GM19025 (cell line): ENCODE results near the gene MRPS9.

Experiments
- ATAC-seq: cut with Tn5 transposase; IDR thresholded peaks from one replicate; pipeline ENCODE4 v1.9.1; 2021; ENCODE audit warnings: mild to moderate bottlenecking, low read depth, moderate library complexity; ENCODE audit not compliant: unreplicated experiment

Gene MRPS9

DNA sequence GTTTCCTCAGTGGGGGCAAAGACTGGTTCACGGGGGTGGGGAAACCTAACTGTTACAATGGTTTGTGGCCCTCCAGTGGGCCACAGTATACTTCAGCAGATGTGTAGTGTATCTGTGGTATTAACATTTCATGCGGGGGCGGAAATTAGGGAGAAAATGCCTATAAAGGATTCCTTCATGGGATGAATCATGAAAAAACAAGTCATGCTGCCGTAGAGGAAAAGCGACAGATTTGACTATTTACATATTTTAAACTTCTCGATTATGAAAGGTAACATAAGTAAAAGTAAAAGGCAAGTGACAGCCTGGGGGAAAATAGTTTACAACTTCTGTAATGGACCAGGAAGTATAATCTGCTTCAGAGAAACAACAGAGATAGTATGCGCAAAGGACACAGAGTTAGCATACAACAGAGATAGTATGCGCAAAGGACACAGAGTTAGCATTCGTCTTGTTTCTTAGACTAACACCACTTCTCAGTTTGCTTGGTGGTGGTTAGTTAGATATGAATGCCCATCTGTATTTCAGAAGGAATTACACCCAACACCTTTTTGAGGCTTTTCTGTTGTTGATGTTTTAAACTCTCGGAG is 41.1 kb downstream of the MRPS9 start:
- no peak for ATAC-seq

DNA sequence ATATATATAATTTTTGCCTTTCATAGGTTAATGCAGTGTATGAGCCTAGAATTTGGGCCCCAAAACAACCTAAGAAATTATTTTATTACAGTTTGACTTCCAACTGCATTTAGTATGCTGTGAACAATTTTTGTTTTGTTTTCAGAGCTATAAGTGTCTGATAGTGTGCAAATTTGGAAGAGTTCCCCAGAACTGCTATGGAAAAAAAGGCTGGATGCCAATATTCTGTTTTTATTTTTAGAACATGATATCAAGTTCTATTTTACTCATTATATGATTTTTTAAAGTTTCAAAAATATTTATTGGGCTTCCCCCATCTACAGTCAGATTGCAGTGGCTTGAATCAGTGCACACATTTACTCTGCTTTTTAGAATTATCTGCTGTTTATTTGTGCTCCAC is 42.6 kb downstream of the MRPS9 start:
- no peak for ATAC-seq

DNA sequence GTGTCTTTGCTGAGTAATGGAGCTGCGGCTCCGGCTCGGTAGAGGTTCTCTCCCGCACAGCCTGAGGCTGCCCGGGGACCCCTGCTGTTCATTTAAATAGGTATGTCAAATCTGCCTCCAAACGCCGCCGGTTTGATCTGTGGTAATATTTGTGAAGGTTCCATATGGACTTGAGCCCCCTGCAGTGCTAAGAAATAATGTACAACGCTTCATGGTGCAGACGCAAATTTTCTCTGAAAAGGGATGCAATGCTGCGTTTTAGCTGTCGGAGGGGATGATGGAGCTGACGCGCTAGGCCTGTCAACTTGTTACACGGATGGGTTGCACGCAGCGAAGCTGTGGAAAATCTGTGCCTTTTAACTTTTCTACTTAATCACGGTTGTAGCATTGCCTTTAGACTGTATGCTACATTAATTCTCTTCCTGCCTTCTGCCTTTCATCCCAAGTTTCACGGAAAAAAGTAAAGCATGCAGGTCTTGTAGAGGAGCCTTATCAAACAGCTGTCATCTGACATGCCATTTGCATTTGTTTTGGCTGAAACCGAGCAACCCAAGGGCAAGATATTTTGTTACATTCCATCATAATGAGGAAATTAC is 43.2 kb downstream of the MRPS9 start:
- no peak for ATAC-seq

DNA sequence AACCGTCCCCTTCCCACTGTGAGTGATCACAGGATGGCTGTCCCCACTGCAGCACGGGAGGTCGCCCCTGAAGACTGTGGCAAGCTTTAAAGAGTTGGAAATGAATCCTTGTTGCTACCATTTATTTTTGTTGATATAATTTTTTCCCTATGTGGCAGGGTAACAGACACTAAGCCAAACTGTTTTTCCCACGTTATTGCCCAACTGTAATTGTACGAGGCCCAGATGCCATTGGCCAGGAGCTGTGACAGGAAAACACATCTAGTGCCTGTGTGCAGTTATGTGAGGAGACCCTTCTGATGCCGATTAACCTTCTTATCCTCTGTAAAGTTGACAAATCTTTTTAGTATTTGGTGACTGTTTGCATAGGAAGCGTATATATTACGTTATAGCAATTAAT is 44.2 kb downstream of the MRPS9 start:
- no peak for ATAC-seq

DNA sequence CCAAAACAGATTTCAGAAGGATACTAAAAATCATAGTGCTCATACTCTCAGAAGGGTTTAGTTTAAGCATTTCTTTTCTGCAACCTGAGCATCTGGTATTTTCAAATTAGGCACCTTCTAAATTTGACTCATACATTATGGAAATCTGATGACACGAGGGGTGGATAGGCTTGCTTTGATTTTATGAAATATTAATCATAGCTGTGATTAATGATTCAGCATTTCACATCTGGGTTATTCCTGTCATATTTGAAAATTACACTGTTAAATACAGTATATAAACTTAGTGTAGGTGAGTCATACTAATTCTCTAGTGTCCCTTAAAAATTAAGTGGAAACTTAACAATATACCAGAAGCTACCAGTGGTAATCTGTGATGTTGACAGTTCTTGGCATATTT is 47.7 kb downstream of the MRPS9 start:
- no peak for ATAC-seq

DNA sequence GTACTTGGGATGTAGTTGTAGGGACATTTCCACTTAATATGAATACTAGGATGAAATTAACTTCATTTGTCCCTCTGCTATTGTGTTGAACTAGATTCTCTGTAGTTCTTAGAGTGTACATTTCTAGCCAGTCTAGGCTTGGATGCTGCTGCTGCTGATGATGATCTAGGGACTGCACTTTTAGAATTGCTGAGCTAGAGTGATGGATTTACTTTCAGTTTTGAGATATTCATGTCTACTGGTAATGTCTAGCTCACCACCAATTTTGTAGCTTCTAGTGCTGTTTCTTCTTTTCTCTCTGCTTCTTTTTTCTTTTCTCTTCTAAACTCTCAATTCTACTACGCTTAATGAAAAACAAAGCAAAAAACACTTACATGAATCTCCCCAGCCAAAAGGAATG is 49.4 kb downstream of the MRPS9 start:
- no peak for ATAC-seq

DNA sequence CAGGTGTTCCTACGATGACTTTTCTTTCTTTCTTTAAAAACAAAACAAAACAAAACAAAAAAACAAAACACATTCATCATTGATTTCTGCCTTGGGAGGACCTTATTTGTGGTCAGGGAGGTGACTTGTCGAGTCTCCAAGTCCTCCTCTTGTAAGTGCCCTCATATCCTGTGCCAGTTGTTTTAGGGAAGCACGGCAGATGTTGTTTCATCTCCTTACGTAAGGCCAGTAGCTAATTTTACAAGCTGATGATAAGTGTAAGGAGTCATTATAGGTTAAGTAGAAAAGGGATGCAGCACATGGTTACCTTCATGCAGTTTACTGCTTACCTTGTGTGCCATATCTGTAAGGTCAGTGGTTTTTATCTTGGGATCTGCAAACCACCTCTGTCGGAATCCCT is 52.2 kb downstream of the MRPS9 start:
- ATAC-seq = no peak

DNA sequence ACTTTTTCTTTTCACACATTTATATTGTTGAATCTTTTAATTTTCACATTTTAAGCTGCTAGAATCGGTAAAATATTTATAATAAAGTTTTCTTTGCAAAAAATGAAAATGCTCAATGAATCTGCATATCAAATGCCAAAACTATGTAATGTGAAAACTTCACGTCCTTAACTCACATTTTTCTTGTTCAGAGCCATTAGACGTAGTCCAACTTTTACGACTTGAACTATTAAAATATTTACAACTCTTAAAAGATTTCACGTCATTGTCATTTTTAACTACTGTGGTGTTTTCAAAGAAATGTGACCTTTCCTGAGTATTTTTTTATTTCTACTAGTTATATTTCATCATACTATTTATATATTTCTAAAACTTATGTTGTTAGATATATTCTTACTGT is 54.9 kb downstream of the MRPS9 start:
- no peak for ATAC-seq

DNA sequence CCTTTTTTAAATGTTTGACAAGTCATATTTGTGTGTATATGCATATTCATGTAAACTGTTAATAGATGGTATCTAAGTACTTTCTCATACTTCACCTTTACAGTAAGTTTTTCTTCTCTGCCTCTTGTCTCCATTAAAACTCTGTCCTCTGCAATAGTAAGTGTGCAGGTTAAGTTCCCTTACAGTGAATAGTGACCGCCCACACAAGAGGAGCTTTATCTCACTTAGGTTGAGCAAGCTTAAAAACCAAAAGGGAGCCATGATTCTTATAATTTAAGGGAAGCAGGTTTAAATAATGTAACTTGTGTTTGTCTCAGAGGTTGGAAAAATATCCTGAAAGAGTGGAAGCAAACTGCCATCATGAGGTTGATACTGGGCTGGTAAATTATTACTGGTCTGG is 61.3 kb downstream of the MRPS9 start:
- no peak for ATAC-seq

DNA sequence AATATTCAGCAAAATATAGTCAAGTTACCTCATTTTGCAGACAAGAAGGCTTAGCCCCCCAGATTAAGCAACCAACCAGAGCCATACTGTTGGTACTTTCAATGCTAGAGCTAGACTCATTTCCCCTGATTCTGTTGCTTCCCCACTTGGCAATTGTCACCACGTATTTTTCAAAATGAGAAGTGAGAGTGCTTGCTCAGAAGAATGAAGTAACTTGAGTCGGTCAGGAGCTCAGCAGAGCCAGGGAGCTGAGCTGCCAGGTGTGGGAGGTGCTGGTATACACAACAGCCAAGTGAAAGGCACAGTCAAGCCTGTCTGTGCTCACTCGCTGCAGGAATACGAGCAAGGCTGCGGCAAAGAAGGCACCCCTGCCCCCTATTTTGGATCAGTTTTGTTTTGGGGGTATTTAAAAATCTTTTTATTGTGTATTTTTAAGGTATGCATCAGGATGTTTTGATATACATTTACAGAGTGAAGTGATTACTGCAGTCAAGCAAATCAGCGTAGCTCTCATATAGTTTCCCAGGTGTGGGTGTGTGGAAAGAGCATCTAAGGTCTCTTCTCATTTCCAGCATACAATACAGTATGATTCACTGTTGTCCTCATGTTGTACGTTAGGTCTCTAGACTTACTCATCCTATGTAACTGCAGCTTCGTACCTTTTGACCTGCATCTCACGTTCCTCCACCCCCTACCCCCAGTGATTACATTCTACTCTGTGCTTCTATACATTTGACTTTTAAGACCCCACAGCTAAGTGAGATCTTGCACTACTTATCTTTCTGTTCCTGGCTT is 62.4 kb downstream of the MRPS9 start:
- no peak for ATAC-seq

DNA sequence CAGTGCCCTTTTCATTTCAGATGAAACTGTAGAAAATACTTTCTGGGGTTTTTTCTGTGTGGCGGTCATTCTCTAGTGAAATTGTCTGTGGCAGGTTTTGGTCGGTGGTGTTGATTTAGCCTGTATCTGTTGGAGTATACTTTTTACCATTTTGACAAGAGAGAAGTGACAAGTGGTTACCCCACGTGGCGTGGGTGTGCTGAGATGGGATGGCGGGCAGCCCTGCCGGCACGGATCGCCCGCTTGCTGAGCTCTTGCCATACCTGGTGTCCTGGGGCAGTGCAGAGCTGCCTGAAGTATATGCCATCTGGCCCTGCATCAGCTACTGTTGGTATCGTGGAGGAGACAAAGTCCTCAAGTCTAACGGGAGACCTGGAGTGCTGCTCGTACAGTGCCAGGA is 64.1 kb downstream of the MRPS9 start:
- no peak for ATAC-seq

DNA sequence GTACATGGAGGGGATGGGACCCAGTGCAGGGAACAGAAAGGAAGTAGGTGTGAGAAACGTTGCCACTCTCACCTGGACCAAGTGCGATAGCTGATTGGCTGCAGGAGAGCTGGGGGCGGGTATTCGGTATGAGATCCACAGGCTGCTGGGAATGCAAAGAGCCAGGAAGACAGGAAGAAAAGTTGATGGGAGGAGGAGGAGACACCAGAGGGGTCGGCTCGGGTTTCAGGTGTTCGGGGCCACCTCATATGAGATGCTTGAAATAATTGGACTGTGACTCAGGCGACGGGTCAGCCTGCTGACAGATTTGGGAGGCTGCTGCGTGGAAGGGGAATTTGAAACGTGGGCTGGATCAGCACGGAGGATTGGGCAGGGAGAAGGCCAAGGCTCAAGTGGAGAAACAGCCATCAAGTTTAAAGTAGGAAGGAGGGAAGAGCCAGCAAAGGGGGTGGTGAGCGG is 65.1 kb downstream of the MRPS9 start:
- no peak for ATAC-seq

DNA sequence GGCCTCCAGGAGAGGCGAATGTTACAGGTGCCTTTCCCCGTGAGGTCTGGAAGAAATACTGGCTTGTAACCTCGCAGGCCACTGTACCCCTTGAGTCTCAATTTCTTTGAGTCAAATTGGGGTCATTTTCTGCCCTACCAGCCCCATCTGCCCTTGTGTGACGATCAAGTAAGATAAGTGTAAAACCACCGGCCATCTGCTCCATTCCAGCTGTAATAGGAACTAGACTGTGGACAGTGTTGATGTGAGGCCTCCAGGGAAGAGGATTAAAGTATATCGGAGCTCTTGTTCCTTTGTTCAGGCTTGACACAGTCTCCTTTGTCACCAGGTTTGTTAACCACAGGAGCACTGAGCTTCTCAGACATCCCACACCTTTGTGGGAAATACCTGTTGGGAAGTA is 65.6 kb downstream of the MRPS9 start:
- no peak for ATAC-seq

DNA sequence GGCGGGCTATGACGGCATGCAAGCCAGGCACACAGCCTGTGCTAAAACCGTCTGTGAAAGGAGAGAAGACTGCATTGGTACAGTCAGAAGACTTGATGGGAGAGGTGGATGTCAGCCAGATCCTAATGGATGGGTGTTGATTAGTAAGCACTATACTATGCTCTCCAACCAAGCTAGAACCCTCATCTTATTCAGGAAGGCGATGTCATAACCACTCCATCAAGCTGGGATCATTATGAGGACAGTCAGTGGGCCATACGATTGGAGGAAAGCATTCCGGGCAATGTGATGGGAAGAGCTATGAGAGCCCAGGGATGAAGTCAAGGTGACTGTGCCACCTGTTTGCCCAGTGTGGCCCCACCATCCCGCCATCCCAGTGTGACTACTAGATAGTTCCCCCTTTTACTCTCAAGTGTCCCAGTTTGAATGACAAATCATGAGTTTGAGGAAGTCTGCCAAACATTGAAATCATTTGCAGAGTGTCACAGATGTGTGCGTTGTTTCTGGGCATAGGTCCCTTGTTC is 66.4 kb downstream of the MRPS9 start:
- no peak for ATAC-seq

DNA sequence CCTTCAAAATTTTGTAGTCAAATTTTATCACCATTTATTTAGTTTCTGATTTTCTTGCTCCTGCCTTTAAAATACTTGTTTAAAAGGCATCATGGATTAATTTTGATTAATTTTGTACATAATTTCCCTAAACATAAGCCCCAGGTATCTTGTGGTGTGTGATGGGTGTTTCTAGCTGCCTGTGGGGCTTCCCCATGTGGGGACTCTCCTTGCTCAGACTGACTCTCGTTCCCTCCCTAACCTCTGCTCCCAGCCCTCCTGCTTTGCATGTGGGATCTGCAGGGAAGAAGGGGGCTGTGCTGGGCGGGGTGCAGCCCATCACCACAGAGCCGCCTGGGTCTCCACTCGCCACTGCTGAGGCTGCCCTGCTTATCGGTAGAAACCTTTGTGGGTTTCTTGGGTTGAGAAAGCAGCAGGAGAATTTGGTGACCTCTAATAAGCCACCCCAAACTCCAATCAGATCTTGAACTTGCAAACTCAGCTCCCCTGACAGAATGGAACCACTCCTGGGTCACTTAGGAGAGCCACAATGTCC is 72.5 kb downstream of the MRPS9 start:
- ATAC-seq = no peak

DNA sequence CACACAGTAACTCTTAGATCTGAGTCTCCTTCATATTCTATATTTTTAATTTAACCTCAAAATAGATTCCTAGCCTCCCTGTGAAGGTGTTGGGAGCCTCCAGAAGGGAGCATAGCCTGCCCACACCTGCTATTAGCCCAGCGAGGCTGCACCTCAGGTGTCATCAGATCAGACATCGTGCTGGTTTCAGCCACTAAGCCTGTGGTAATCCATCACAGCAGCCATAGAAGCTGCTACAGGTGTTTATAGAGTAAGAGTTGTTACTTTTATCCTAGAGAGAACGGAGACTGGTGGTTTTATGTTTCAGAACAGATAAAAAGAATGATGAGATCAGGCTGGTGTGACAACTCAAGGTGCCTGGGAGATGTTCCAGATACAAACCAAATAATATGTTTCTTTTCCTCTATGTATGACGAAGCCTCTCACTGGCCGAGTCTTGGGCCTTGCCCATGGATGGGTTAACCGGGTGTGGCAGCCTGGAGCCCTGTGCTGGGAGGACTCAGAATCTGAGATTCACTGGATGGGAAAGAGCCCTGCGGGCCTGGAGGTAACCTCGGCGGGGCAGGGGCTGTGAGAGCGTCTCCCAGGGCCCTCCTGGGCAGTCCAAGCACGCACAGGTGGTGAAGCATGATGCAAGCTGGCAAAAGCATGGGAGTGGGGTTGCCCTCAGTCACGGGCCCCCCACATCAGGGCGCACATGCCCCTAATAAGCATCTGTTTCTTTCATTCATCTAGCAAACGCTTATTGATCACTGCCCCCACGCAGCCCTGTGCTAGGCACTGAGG is 73.7 kb downstream of the MRPS9 start:
- ATAC-seq = no peak

DNA sequence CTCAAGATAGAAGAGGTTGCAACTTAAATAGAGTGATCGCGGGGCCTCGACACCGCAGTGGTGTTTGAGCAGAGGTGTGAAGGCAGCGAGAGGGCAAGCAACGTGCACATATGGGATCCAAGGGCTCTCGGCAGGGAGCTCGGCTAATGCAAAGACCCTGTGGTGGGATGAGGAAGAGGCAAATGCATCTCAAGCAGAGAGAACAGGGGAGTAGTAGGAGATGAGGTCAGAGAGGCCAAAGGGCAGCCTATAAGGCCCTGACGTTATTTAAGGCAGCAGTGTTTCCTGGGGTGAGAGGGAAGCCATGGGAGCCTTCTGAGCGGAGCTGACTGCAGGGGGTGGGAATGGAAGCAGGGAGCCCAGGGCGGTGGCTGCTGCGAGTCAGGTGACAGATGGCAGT is 74.5 kb downstream of the MRPS9 start:
- ATAC-seq = no peak

DNA sequence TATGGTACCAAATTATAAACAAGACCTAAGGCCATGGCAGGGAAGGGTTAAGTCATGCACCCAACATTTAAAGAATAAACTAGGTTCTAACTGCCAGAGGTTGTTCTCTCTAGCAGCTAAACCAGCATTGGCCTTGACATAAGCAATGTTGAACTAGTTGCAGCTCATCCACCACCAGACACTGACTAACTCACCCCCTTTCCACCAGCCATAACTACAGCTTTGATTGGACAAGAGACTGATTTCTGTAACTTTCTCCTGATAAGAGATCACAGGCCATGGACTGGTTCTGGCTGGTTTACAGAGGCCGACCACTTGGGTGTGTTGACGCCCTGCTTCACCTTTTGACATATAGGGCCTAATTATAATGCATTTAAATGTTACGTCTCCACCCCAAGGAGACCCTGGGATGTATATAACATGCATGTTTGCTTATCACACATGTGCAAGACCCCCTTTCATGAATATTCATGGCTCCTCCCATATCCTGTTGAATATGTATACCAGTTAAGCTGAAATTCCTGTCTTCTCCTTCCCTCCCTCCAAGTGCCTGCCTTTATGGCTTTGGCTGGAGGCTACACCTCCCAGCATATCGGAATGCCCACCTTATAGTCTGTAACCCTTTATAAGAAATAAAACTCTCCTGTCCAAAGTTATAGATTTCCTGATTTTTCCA is 75.9 kb downstream of the MRPS9 start:
- ATAC-seq = no peak

DNA sequence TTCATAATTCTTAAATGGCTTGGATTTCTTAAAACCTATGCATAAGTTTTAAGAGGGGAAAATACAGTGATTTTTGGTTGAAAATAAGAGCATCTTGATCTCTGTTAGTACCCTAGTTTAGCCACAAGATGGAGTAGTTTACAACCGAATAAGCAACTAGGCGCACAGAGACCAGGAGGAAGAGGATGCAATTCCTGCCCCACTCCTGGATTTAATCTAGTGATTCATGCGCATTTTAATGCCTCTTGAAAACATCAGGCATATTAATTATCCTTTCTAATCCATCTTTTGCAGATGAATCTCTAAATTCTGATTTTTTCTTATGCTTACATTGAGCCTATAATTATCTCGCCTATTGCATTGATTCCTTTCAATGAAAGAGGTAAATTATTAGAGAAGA is 76.7 kb downstream of the MRPS9 start:
- no peak for ATAC-seq

DNA sequence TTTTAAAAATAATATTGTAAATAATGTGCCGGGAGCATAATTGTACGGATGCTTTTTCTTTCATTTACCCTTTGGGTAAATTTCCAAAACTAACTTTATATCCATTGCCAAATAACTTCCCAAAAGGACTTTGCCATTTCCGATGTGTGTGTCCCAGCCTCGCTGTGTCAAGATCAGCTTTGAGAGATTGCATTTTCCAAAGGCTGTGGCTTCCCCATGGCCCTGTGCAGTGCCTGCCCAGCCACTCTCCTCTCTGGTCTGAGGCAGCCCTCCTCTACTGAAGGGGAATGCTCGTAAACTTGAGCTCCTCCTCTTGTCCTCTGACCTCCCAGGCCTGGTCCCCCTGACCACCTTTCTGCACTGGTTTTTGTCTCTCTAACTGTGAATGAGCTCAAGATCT is 78.5 kb downstream of the MRPS9 start:
- ATAC-seq = no peak
